ENCODE results near the gene GIMAP8. TPM values are rescaled to one million over a fixed set of nuclear protein-coding genes. Genes with fewer than 3 reads are reported as not detected.

The GIMAP8 gene
- total RNA-seq, 1 experiment from 2014 or later: 0.10 TPM

DNA sequence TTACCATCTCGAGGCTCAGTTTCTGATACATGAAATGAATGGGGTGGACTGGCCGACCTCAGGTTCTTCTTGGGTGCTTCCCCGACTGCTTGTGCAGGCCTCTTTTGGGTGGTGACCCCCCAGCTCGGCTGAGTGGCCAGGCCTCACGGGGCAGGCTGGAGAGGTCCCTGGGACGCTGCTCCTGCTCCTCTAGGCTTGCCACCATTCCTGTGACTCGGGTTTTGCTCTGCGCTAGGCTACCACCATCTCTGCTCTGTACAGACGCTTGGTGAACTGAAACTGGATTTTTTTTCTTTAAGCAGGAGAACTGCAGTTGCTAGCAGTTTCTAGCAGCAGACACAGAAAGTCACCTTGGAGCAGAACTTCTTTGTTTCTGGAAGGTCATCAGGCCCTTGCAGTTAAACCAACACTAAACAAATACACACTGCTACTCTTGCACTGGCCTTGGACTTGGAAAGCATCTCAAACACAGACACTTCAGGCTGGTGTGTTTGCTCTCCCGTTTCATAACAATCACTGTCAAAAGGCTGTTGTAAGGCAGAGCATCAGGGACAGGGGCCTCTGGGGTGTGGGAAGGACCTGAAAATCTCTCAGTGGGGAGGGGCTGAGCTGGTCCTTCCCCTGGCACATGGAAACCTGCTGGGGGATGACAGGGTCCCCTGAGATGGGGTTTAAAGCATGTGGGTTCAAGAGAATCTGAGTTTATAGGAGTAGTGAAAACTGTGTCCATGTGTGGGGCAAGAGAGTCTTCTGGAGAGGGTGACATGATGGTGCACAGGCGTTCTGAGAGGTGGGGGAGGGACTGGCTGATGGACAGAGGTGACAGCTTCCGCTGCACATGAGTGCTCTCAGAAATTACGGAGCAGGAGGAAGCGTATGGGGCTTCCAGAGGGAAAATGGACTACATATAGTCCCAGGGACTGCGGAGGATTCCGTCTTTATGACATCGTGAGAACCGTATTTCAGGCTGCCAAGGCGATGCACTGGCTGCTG is 35.0 kb upstream of the GIMAP8 start:
- in situ Hi-C loops (cut with HindIII; ENCODE audit: low pct_unique_long_range_greater_than_20kb, low sequenced_read_pairs): no loop called here
- no peaks in the 10 kb centered on the region for H3K36me3 ChIP-seq (ENCODE audit: control insufficient read depth, insufficient read depth, low read length)
- H3K9me3 ChIP-seq (ENCODE audit: control insufficient read depth, insufficient read depth, low read depth, low read length): no peaks in the 10 kb centered on the region
- H3K27me3 ChIP-seq (ENCODE audit: control insufficient read depth, insufficient read depth, low read length): no peaks in the 10 kb centered on the region
- intact Hi-C loops (cut with micrococcal nuclease; ENCODE audit: unreplicated experiment): no loop called here
- POLR2A ChIA-PET: no interaction called here
- DNase-seq (ENCODE audit: low read depth, low spot score): no peak
- no peak for TF ChIP-seq TCF7L2 (IDR thresholded peaks at IDR 0.05; ENCODE audit: low read depth, low read length)
- TF ChIP-seq, protein P1, sequence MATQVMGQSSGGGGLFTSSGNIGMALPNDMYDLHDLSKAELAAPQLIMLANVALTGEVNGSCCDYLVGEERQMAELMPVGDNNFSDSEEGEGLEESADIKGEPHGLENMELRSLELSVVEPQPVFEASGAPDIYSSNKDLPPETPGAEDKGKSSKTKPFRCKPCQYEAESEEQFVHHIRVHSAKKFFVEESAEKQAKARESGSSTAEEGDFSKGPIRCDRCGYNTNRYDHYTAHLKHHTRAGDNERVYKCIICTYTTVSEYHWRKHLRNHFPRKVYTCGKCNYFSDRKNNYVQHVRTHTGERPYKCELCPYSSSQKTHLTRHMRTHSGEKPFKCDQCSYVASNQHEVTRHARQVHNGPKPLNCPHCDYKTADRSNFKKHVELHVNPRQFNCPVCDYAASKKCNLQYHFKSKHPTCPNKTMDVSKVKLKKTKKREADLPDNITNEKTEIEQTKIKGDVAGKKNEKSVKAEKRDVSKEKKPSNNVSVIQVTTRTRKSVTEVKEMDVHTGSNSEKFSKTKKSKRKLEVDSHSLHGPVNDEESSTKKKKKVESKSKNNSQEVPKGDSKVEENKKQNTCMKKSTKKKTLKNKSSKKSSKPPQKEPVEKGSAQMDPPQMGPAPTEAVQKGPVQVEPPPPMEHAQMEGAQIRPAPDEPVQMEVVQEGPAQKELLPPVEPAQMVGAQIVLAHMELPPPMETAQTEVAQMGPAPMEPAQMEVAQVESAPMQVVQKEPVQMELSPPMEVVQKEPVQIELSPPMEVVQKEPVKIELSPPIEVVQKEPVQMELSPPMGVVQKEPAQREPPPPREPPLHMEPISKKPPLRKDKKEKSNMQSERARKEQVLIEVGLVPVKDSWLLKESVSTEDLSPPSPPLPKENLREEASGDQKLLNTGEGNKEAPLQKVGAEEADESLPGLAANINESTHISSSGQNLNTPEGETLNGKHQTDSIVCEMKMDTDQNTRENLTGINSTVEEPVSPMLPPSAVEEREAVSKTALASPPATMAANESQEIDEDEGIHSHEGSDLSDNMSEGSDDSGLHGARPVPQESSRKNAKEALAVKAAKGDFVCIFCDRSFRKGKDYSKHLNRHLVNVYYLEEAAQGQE (IDR thresholded peaks at IDR 0.05; ENCODE audit: insufficient read depth in 1 of 2, low read depth in 2 of 2, low read length in 1 of 2): no peak
- TF ChIP-seq SIN3A (IDR thresholded peaks at IDR 0.05; ENCODE audit: borderline replicate concordance, insufficient read depth, low read depth, low read length): no peak
- no peak for TF ChIP-seq POLR2AphosphoS5 (IDR thresholded peaks at IDR 0.05; ENCODE audit: low read depth, low read length)
- TF ChIP-seq, protein P2, sequence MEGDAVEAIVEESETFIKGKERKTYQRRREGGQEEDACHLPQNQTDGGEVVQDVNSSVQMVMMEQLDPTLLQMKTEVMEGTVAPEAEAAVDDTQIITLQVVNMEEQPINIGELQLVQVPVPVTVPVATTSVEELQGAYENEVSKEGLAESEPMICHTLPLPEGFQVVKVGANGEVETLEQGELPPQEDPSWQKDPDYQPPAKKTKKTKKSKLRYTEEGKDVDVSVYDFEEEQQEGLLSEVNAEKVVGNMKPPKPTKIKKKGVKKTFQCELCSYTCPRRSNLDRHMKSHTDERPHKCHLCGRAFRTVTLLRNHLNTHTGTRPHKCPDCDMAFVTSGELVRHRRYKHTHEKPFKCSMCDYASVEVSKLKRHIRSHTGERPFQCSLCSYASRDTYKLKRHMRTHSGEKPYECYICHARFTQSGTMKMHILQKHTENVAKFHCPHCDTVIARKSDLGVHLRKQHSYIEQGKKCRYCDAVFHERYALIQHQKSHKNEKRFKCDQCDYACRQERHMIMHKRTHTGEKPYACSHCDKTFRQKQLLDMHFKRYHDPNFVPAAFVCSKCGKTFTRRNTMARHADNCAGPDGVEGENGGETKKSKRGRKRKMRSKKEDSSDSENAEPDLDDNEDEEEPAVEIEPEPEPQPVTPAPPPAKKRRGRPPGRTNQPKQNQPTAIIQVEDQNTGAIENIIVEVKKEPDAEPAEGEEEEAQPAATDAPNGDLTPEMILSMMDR (IDR thresholded peaks at IDR 0.05): no peak
- H3K27ac ChIP-seq (ENCODE audit: low read length): no peak overlapping the region
- CTCF ChIA-PET: no interaction called here
- H3K4me1 ChIP-seq (ENCODE audit: control insufficient read depth, insufficient read depth, low read length): peaks cover under 1% of the 10 kb centered on the region; the same call in 1 of the 2 replicates
- BruUV-seq (replicated peaks): no TSS peak
- H3K4me3 ChIP-seq (ENCODE audit: low read depth in 2 of 2, low read length in 2 of 2): no peak overlapping the region
- no peak for ATAC-seq

DNA sequence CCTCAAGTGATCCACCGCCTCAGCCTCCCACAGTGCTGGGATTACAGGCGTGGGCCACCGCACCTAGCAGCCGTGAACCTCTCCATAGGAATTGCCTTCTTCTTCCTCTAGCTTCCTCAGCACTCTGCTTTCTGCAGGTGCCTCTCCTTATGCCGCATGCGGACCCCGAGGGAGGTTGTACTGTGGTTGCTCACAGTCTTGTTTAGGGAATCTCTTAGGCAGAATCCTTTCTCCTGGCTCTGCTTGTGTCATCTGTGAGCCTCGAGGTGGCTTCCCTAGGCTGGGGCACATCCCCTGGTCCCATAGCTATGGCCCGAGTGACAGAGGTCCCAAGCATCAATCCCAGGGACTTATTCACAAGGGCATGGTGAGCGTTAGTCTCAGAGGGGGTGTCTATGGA is 33.2 kb upstream of the GIMAP8 start:
- Histone ChIP-seq H3K9me3 (ENCODE audit: control insufficient read depth, insufficient read depth, low read depth, low read length) (no peaks in the 10 kb centered on the region), H3K27ac (ENCODE audit: low read length) (no peak overlapping the region), H3K4me1 (ENCODE audit: control insufficient read depth, insufficient read depth, low read length) (peaks cover 7% of the 10 kb centered on the region; the same call in 1 of the 2 replicates), H3K4me3 (ENCODE audit: low read depth in 2 of 2, low read length in 2 of 2) (no peak overlapping the region), H3K36me3 (ENCODE audit: control insufficient read depth, insufficient read depth, low read length) (no peaks in the 10 kb centered on the region), H3K27me3 (ENCODE audit: control insufficient read depth, insufficient read depth, low read length) (no peaks in the 10 kb centered on the region)
- TF ChIP-seq POLR2AphosphoS5 (IDR thresholded peaks at IDR 0.05; ENCODE audit: low read depth, low read length): no peak
- TF ChIP-seq, protein P1 (IDR thresholded peaks at IDR 0.05; ENCODE audit: insufficient read depth in 1 of 2, low read depth in 2 of 2, low read length in 1 of 2): no peak
- TF ChIP-seq TCF7L2 (IDR thresholded peaks at IDR 0.05; ENCODE audit: low read depth, low read length): no peak
- TF ChIP-seq SIN3A (IDR thresholded peaks at IDR 0.05; ENCODE audit: borderline replicate concordance, insufficient read depth, low read depth, low read length): no peak
- TF ChIP-seq, protein P2 (IDR thresholded peaks at IDR 0.05): no peak
- no TSS peak for BruUV-seq (replicated peaks)
- ATAC-seq (no peak), DNase-seq (ENCODE audit: low read depth, low spot score) (no peak)
- in situ Hi-C loops (cut with HindIII; ENCODE audit: low pct_unique_long_range_greater_than_20kb, low sequenced_read_pairs) (no loop called here), intact Hi-C loops (cut with micrococcal nuclease; ENCODE audit: unreplicated experiment) (no loop called here)
- POLR2A ChIA-PET: no interaction called here
- CTCF ChIA-PET: interaction anchor here (0.6 to 0.8 kb wide), 2 partner anchors 10 to 62 kb away, joined by 3 to 7 read pairs; no protein-coding TSS in a partner anchor
